K562 (cell line): ENCODE measurements around the gene LMNTD2. TPM values are rescaled to one million over a fixed set of nuclear protein-coding genes. Genes with fewer than 3 reads are reported as not detected.

Experiments used
- ATAC-seq: fragments of 200-7000 bp; cut with Tn5 transposase; 3 replicates; pipeline ENCODE4 v1.9.1; 2020; ENCODE audit warnings: moderate library complexity
- BruUV-seq: library from RNA; stranded (reverse); fragments of 400-500 nt; replicated peaks from 2 replicates; lab custom pipeline; 2021; lab: Mats Ljungman, UMichigan
- CTCF ChIA-PET: fragments of 300-600 bp; formaldehyde crosslinking; extraction: SDS; loops from one replicate; lab custom pipeline; 2021; ENCODE audit warnings: low intra/inter-chr PET ratio; lab: Yijun Ruan, JAX
- POLR2A ChIA-PET: fragments of 300-600, 350-650 bp; sonication (Branson Sonifier 250); formaldehyde crosslinking; extraction: SDS; loops from one replicate; lab custom pipeline; 2021; ENCODE audit warnings: antibody characterized with exemption, inconsistent platforms; lab: Yijun Ruan, JAX
- DNase-seq, 4 experiments: peaks; one replicate each; pipeline versions ENCODE4 v3.0.0 to v3.0.0-alpha.2; 2011 to 2018; ENCODE audit warnings: low spot score in 3 of 4, mixed read lengths in 3 of 4; ENCODE audit errors: extremely low read depth in 1 of 4
- FAIRE-seq: peaks from 2 replicates; lab custom pipeline; 2011; peaks lifted over from hg19 to GRCh38; lab: Jason Lieb, UNC
- H2AFZ ChIP-seq: 2 replicates; pipeline ENCODE4 v1.6.0; 2011; ENCODE audit warnings: low read depth, low read length, control low read depth, inconsistent platforms
- H3K27ac ChIP-seq: fragments of 200-600 bp; 3 replicates; pipeline ENCODE4 v1.8.0; 2011; ENCODE audit warnings: low read depth, mild to moderate bottlenecking, control low read depth, inconsistent platforms, low read length, moderate library complexity, mixed read lengths; ENCODE audit errors: extremely low read depth
- H3K27me3 ChIP-seq, 2 experiments: fragments of 300-600 bp in 1 of 2; 2 replicates in 1 of 2; 3 replicates in 1 of 2; pipeline versions ENCODE4 v1.6.0 to v1.8.0; 2011; ENCODE audit warnings: inconsistent platforms in 2 of 2, low read length in 2 of 2, mild to moderate bottlenecking in 1 of 2, mixed read lengths in 1 of 2, moderate library complexity in 1 of 2; ENCODE audit not compliant: control insufficient read depth in 2 of 2, insufficient read depth in 2 of 2
- H3K36me3 ChIP-seq: fragments of 300-600 bp; 3 replicates; pipeline ENCODE4 v1.8.0; 2011; ENCODE audit warnings: mild to moderate bottlenecking, low read length, inconsistent platforms; ENCODE audit not compliant: control insufficient read depth, insufficient read depth
- H3K4me1 ChIP-seq, 2 experiments: fragments of 200-600 bp in 1 of 2; replicated peaks in 1 of 2; 2 replicates in 1 of 2; 3 replicates in 1 of 2; pipeline versions ENCODE4 v1.5.1 to v1.8.0; 2011; ENCODE audit warnings: inconsistent platforms in 2 of 2, low read length in 2 of 2, mild to moderate bottlenecking in 1 of 2, mixed read lengths in 1 of 2, moderate library complexity in 1 of 2; ENCODE audit not compliant: control insufficient read depth in 2 of 2, insufficient read depth in 2 of 2
- H3K4me2 ChIP-seq: 2 replicates; pipeline ENCODE4 v1.6.1; 2011; ENCODE audit warnings: low read length, control low read depth, inconsistent platforms, mixed read lengths; ENCODE audit not compliant: insufficient read depth
- H3K4me3 ChIP-seq: fragments of 200-600 bp; sonication (generic), shearing (Covaris generic); 2 replicates; pipeline ENCODE4 v1.5.1; 2016; ENCODE audit warnings: control low read depth, inconsistent platforms
- H3K79me2 ChIP-seq: fragments of 200-600 bp; 3 replicates; pipeline ENCODE4 v1.8.0; 2011; ENCODE audit warnings: low read length, inconsistent platforms; ENCODE audit not compliant: control insufficient read depth, insufficient read depth
- H3K9ac ChIP-seq, 2 experiments: 2 replicates each; pipeline versions ENCODE4 v1.6.0 to v1.6.1; 2011; ENCODE audit warnings: low read depth in 2 of 2, low read length in 2 of 2, control low read depth in 1 of 2, inconsistent platforms in 1 of 2, mild to moderate bottlenecking in 1 of 2, mixed read lengths in 1 of 2; ENCODE audit not compliant: insufficient read depth in 1 of 2
- H3K9me1 ChIP-seq: one replicate; pipeline ENCODE4 v1.6.0; 2011; ENCODE audit warnings: inconsistent platforms, mild to moderate bottlenecking, low read length, moderate library complexity; ENCODE audit not compliant: control insufficient read depth, insufficient read depth
- H3K9me3 ChIP-seq: replicated peaks from 2 replicates; pipeline ENCODE4 v1.5.1; 2011; ENCODE audit warnings: low read depth, low read length, inconsistent platforms; ENCODE audit not compliant: control insufficient read depth, insufficient read depth
- H4K20me1 ChIP-seq: replicated peaks from 2 replicates; pipeline ENCODE4 v1.6.1; 2011; ENCODE audit warnings: low read length, inconsistent platforms, mixed read lengths; ENCODE audit not compliant: control insufficient read depth, insufficient read depth
- CEBPB ChIP-seq: fragments of 450-650 bp; IDR thresholded peaks from 2 replicates; pipeline ENCODE4 v1.6.1; 2016; ENCODE audit warnings: missing genetic modification characterization, missing compliant biosample characterization
- CEBPG ChIP-seq, 3 experiments: fragments of 200-800 bp in 1 of 3; sonication (Bioruptor generic) in 1 of 3; sonication (generic) in 1 of 3; formaldehyde crosslinking in 1 of 3; IDR thresholded peaks in 2 of 3; conservative IDR thresholded peaks in 1 of 3; 2 replicates each; pipeline versions ENCODE4 v1.6.1 to v1.8.0; 2016 to 2022; ENCODE audit warnings: missing compliant biosample characterization in 2 of 3, missing genetic modification characterization in 2 of 3, mild to moderate bottlenecking in 1 of 3, missing genetic modification reagents in 1 of 3
- WGBS: fragments of 100-300 bp; shearing (Covaris generic); methylation state at CpG from one replicate; pipeline ENCODE4 v1.1.6; 2016; ENCODE audit warnings: low coverage, mixed read lengths; ENCODE audit not compliant: insufficient coverage; ENCODE audit errors: missing lambda C conversion rate; 5-methylcytosine and 5-hydroxymethylcytosine counted together
- in situ Hi-C: fragments of 300-500 bp; cut with MboI; formaldehyde crosslinking; loops from 4 replicates; pipeline ENCODE4 v1.15.0; 2018; ENCODE audit warnings: inconsistent platforms, mixed read lengths
- intact Hi-C: fragments of 100-400 bp; cut with micrococcal nuclease; formaldehyde crosslinking; loops from 2 replicates; pipeline ENCODE4 v1.14.2; 2022
- polyA plus RNA-seq, 8 experiments: library from polyadenylated mRNA; depleted of rRNA in 4 of 8; stranded (reverse) in 5 of 8; unstranded in 3 of 8; fragments of >200 nt; fragmentation: Nextera tagmentation in 2 of 8; fragmentation: Illumina TruSeq in 1 of 8; extraction: Ambion mirVana in 2 of 8; extraction: Trizol in 1 of 8; gene quantifications; 2 replicates each; pipeline versions ENCODE4 v1.2.1 to v1.2.3, GENCODE V29; 2011 to 2014; ENCODE audit warnings: inconsistent platforms in 1 of 8, missing spikeins in 1 of 8
- total RNA-seq, 7 experiments: library from RNA; depleted of rRNA in 6 of 7; stranded (reverse); fragments of >200 nt in 6 of 7; fragmentation: Illumina TruSeq in 2 of 7; extraction: Trizol in 2 of 7; gene quantifications; 2 replicates each; pipeline versions ENCODE4 v1.2.1 to v1.2.3, GENCODE V29; 2011 to 2021; ENCODE audit warnings: low replicate concordance in 1 of 7
- TF ChIP-seq, protein P1 (sequence below): sonication (generic); formaldehyde crosslinking; IDR thresholded peaks from 2 replicates; pipeline ENCODE4 v1.8.0; 2022; ENCODE audit warnings: missing genetic modification reagents, mild to moderate bottlenecking, borderline replicate concordance

The LMNTD2 gene
- total and polyA plus RNA-seq, 9 of the 15 experiments (the other 6 are each of a cell fraction or from before 2014, with no cell fraction given) = 0.48 to 4.2 (median 1.5) TPM; not detected in 3

DNA sequence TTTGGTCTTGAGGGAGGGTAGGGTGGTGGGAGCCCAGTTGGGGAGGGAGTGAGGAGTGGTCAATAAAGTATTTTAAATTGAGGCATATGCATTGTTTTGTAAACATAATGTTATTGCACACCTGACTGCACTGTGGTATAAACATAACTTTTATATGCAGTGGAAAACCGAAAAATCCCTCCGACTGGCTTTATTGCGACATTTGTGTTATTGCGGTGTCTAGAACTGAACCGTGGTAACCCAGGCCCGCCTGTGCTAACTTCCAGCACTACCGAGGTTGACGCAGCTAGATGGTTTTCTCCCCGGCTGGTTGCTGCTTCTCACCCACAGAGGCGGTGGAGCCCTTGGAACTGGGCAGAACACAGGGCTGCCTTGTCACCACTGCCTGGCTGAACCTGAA, 45.9 kb downstream of the LMNTD2 start:
- BruUV-seq = no TSS peak
- H3K27ac ChIP-seq = no peak overlapping the region
- intact Hi-C loops (loop anchor here (5.0 kb wide), 1 partner anchor 72 kb away; the partner anchor contains the start of gene ANO9), in situ Hi-C loops (loop anchor here (5.0 kb wide), 1 partner anchor 317 kb away; a partner anchor contains a TSS)
- H3K4me3 ChIP-seq = no peak overlapping the region
- WGBS = 93% methylated on average over 10 of the region's 10 CpGs
- H3K4me2 ChIP-seq = no peak overlapping the region
- POLR2A ChIA-PET = no interaction called here
- H3K9me3 ChIP-seq = peaks cover 4% of the 10 kb centered on the region
- H3K27me3 ChIP-seq = no peaks in the 10 kb centered on the region
- H2AFZ ChIP-seq = no peak overlapping the region
- TF ChIP-seq CEBPB (tag) = peak; percentile 69
- TF ChIP-seq, protein P1, sequence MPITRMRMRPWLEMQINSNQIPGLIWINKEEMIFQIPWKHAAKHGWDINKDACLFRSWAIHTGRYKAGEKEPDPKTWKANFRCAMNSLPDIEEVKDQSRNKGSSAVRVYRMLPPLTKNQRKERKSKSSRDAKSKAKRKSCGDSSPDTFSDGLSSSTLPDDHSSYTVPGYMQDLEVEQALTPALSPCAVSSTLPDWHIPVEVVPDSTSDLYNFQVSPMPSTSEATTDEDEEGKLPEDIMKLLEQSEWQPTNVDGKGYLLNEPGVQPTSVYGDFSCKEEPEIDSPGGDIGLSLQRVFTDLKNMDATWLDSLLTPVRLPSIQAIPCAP (CRISPR knock-in tag) = no peak
- no peak for TF ChIP-seq CEBPG (CRISPR knock-in tag; IDR thresholded peaks at IDR 0.05)
- 0 out of 4 replicates have a peak, but pooled peaks of 1 of the 2 experiments have one; percentile 19 for TF ChIP-seq CEBPG (tag; conservative IDR thresholded peaks at IDR 0.05 in 1 of 2, IDR thresholded peaks at IDR 0.05 in 1 of 2)
- no peaks in the 10 kb centered on the region for H3K79me2 ChIP-seq
- H3K36me3 ChIP-seq = peaks cover 34% of the 10 kb centered on the region; the same call in 2 of the 3 replicates
- ATAC-seq (no peak), FAIRE-seq (no peak), DNase-seq (no peak)
- no peaks in the 10 kb centered on the region for H3K9me1 ChIP-seq
- peaks cover 0 to 12% of the 10 kb centered on the region in 2 experiments; a peak in 3 of 5 replicates for H3K4me1 ChIP-seq
- CTCF ChIA-PET = no interaction called here
- H3K9ac ChIP-seq = no peak overlapping the region
- no peaks in the 10 kb centered on the region for H4K20me1 ChIP-seq
